GM19395 (cell line): ENCODE measurements around the gene F10.
"Not testable (repeated sequence)": the region's sequence is repeated elsewhere in the genome, so short reads cannot be mapped to it uniquely, and the experiment has no call there.

ENCODE experiments used
- ATAC-seq: cut with Tn5 transposase; IDR thresholded peaks from one replicate; pipeline ENCODE4 v1.9.1; 2021; ENCODE audit warnings: mild to moderate bottlenecking, moderate library complexity; ENCODE audit not compliant: unreplicated experiment

Gene F10

GRCh38 chr13:113122550-113123225, at the start of gene F10:
Gene F10 (plus strand): TSS chr13:113122799. CDS start chr13:113122856, 57 bp downstream.
- no peak for ATAC-seq

- no peak for ATAC-seq
Measured at GRCh38 chr13:113073942-113074341, 48.7 kb upstream of the F10 start.

- ATAC-seq = no peak
Measured at GRCh38 chr13:113074401-113074800, 48.2 kb upstream of the F10 start.

- ATAC-seq = no peak
Measured at GRCh38 chr13:113074876-113075275, 47.7 kb upstream of the F10 start.

GRCh38 chr13:113075711-113076110, 46.9 kb upstream of the F10 start:
- ATAC-seq = no peak

GRCh38 chr13:113076681-113077401, 45.8 kb upstream of the F10 start:
- ATAC-seq = no peak

GRCh38 chr13:113077566-113077952, 45.0 kb upstream of the F10 start:
- ATAC-seq = no peak

- ATAC-seq = no peak
Measured at GRCh38 chr13:113077953-113078901, 44.4 kb upstream of the F10 start.

- ATAC-seq = no peak
Measured at GRCh38 chr13:113078902-113079780, 43.5 kb upstream of the F10 start.

- ATAC-seq = not testable (repeated sequence)
Measured at GRCh38 chr13:113079781-113080080, 42.9 kb upstream of the F10 start.

- no peak for ATAC-seq
Measured at GRCh38 chr13:113080361-113080831, 42.2 kb upstream of the F10 start.

- no peak for ATAC-seq
Measured at GRCh38 chr13:113080901-113081521, 41.6 kb upstream of the F10 start.

- ATAC-seq = no peak
Measured at GRCh38 chr13:113082198-113083021, 40.2 kb upstream of the F10 start.

GRCh38 chr13:113083022-113083373, 39.6 kb upstream of the F10 start:
- ATAC-seq = no peak

- ATAC-seq = no peak
Measured at GRCh38 chr13:113083402-113084061, 39.1 kb upstream of the F10 start.

- no peak for ATAC-seq
Measured at GRCh38 chr13:113084094-113084942, 38.3 kb upstream of the F10 start.

GRCh38 chr13:113084943-113085540, 37.6 kb upstream of the F10 start:
- no peak for ATAC-seq
